Fibroblast of skin of left biceps (primary cell): ENCODE data around the gene CPPED1.
"Not testable (repeated sequence)": the region's sequence is repeated elsewhere in the genome, so short reads cannot be mapped to it uniquely, and the experiment has no call there.

Experiments used
- DNase-seq, 2 experiments: peaks; one replicate each; pipeline ENCODE4 v3.0.0-alpha.2; 2013; ENCODE audit warnings: low read depth in 2 of 2

Gene CPPED1

GRCh38 chr16:12767897-12768296 lies 35.8 kb downstream of the CPPED1 start:
- no peak for DNase-seq

- no peak for DNase-seq
Observed at GRCh38 chr16:12766853-12767252, 36.8 kb downstream of the CPPED1 start.

GRCh38 chr16:12766208-12766607 lies 37.5 kb downstream of the CPPED1 start:
- DNase-seq = not testable (repeated sequence)

GRCh38 chr16:12764813-12765488 lies 38.7 kb downstream of the CPPED1 start:
- no peak for DNase-seq

GRCh38 chr16:12763517-12763916 lies 40.2 kb downstream of the CPPED1 start:
- no peak for DNase-seq

DNA sequence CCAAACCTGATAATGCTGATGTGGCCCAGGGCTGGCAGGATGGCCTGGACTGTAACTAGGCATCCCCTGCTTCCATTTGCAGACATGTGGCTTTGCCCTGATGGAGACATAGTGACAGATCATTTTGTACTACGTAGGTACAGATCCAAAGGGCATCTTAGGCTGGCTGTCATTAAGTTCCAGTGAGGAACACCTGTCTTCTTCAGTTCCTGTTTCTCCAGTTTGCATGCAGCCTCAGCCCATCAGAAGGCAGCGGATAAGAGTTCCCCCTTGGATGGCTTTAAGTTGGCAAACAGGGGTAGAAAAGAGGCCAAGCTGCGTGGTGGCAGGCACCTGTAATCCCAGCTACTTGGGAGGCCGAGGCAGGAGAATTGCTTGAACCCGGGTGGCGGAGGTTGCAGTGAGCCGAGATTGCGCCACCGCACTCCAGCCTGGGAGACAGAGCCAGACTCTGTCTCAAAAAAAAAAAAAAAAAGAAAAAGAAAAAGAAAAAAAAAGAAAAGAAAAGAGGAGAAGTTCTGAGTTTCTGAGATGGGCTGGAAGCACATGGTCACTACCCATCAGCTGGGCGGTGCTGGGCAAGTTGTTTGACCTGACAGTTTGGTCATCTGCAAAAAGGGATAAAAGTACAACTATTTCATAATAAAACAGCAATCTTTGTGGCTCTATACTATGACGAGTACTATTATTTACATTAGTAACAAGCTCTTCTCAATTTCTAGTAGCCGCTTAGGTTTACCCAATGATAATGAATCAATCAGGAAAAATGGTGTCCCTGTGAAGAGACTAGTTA lies 42.7 kb downstream of the CPPED1 start:
- DNase-seq = no peak

DNA sequence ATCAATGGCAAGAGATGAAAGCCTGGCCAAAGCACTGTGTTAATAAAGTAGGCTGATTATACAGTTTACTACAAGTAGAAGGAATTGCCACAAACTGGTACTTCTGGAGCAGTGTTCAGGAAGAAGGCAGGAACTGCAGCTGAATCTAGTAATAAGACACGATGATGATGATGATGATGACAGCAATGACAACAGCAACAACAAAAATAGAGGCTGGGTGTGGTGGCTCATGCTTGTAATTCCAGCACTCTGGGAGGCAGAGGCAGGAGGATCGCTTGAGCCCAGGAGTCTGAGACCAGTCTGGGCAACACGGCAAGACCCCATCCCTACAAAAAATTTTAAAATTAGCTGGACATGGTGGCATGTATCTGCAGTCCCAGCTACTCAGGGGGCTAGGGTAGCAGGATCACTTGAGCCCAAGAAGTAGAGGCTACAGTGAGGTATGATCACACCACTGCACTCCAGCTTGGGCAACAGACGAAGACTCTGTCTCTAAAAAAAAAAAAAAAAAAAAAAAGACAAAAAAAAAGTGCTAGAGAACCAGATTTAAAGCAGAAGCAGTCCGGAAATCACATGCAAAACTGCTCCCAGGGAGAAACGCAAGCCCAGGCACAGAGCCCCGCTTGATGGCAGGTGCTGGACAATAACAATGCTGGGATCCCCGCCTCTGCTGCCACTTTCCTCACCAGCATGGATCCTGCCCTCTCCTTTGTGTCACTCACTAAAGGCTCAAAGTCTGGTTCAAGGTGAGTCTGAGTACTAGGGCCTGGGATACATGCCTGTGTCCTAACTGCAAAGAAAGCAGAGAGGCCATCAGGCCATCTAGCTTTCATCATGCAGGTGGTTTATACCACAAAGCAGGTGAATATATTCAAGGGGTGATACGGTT lies 44.8 kb downstream of the CPPED1 start:
- no peak for DNase-seq

GRCh38 chr16:12758031-12758669 lies 45.5 kb downstream of the CPPED1 start:
- no peak for DNase-seq

DNA sequence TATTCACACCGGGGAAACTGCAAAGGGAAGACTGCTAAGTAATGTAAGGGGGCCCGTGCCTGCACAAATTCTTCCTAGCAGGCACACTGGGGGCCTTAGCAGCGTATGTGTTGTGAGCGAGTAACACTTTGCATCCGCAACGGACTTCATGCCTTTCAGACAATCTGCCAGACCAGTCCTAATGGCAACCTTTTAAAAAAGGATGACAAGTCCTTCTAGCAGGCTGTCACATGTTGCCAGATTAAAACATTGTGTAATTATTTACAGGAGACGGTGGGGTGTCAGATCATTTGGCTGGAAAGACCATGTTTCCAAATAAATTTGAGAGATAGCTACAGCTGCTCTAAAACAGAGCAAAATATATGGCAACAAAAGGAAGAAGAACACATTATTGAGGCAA lies 46.1 kb downstream of the CPPED1 start:
- DNase-seq = no peak

DNA sequence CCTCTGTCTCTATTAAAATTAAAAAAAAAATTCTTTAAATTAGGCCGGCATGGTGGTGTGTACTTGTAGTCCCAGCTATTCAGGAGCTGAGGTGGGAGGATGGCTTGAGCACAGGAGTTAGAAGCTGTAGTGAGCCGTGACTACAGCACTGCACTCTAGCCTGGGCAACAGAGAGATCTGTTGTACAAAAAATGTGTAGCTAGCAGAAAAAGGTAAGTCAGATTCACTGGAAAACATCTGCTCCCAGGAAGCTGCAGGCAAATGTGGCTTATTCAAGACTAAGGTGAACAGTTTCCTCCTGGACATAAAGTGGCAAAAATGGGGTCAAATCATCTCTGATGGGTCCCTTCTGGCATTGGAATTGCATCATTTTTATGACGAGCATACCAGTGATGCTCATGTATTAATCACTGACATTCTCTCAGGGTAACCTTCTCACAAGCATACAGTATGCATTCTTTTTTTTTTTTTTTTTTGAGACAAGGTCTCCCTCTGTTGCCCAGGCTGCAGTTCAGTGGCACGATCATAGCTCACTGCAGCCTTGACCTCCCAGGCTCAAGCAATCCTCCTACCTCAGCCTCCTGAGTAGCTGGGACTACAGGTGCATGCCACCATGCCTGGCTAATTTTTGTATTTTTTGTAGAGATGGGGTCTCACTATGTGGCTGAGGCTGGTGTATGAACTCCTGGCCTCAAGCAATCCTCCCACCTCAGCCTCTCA lies 48.7 kb downstream of the CPPED1 start:
- DNase-seq = no peak

GRCh38 chr16:12753203-12754023 lies 50.3 kb downstream of the CPPED1 start:
- no peak for DNase-seq

DNA sequence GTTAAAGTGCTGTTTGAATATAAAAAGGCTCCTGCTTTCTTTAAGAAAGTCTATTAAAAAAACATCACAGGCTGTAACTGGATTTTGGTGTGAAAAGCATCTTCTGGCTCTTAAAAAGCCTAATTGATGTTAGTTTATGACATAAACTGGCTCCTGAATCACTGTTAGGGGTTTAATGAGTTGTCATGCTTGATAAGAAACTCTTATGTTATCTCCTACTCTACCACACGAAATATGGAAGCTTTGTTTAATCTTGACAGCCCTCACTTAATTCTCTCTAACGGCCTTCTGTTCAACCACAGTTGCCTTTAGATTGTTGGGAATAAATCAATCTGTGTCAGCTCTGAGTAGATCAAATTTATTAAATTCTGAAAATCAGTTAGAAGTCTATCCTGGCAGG lies 51.5 kb downstream of the CPPED1 start:
- no peak for DNase-seq

DNA sequence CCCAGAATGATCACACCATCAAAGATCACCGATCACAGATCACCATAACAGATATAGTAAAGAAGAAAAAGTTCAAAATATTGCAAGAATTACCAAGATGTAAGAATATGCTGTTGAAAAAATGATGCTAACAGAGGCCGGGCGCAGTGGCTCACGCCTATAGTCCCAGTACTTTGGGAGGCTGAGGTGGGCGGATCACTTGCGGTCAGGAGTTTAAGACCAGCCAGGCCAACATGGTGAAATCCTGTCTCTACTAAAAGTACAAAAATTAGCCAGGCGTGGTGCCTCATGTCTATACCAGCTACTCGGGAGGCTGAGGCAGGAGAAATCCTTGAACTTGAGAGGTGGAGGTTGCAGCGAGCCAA lies 53.2 kb downstream of the CPPED1 start:
- no peak for DNase-seq

DNA sequence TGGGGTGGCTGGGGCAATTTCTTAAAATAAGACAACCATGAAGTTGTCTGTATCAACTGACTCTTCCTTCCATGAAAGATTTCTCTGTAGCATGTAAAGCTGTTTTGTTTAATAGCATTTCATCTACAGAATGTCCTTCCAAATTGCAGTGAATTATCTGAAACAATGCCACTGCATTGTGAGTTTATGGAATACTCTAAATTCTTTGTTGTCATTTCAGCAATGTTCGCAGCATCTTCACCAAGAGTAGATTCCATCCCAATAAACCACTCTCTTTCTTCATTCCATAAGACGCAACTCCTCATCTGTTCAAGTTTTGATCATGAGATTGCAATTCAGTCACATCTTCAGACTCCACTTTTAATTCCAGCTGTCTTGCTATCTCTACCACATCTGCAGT lies 54.6 kb downstream of the CPPED1 start:
- no peak for DNase-seq

DNA sequence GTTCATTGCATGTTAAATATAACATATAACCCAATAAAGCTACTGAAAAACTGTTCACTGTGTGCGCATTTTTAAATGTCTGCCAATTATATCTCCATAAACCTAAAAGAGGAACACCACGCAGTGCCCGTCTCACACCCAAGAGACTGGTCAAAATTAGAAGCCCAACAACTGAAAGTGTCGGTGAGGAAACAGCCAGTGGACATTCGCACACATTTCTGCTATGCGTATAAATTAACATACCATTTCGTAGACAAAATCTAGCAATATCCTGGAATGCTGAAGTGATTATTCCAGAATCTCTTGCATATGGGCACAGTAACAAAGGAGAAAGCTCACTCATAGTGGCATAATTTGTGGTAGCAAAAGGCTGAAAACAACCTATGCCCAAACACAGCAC lies 55.9 kb downstream of the CPPED1 start:
- no peak for DNase-seq

DNA sequence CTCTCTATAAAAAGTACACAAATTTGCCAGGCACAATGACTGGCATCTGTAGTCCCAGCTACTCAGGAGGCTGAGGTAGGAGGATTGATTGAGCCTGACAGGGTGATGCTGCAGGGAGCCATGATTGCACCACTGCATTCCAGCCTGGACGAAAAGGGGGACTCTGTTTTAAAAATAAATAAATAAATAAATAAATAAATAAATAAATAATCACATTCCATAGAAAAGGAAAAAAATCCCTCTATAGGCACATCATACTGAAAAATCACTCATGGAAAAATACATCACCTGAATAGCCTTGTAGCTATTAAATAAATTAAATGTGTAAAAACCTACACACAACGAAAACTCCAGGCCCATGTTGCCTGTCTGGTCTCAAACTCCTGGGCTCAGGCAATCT lies 56.4 kb downstream of the CPPED1 start:
- no peak for DNase-seq

DNA sequence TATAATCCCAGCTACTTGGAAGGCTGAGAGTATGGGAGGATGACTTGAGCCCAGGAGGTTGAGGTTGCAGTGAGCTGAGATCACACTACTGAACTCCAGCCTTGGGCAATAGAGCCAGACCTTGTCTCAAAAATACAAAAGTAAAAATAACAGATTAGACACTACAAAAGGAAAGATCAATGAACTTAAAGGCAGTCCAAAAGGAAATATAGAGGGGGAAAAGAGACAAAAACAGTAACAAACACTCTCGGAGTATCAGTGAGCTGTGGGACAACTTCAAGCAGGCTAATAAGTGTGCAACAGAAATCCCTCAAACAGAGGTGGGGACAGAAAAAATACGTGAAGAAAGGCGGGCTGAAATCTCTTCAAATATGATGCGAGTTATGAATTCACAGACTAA lies 58.8 kb downstream of the CPPED1 start:
- DNase-seq = no peak

DNA sequence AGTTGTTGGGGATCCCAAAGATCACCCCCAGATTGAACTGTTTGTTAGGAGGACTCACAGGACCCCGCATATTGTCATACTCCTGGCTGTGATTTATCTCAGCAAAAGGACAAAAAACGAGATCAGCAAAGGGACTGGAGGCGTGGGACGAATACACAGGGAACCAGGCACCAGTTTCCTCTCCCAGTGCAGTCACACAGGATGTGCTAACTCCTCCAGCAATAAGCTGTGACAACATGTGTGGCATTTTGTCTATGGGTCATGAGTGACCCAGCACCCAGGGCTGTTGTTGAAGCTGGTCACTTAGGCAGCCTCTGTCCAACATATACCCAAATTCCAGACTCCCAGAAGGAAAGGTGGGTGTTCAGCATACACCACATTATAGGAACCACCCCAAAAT lies 60.9 kb downstream of the CPPED1 start:
- DNase-seq = no peak

- DNase-seq = no peak
Observed at GRCh38 chr16:12740986-12741610, 62.6 kb downstream of the CPPED1 start.

GRCh38 chr16:12739738-12740137 lies 63.9 kb downstream of the CPPED1 start:
- no peak for DNase-seq
